Left colon (tissue), 2 donors: Measurements from ENCODE around the gene MTMR12. TPM values are rescaled to one million over a fixed set of nuclear protein-coding genes. Genes with fewer than 3 reads are reported as not detected.
A peak's percentile ranks its signal among the peaks of the same experiment; 100 is the strongest.
"Not testable (repeated sequence)": the region's sequence is repeated elsewhere in the genome, so short reads cannot be mapped to it uniquely, and the experiment has no call there.

Experiments
- ATAC-seq: fragments of 200-7000 bp; cut with Tn5 transposase; one replicate; pipeline ENCODE4 v1.9.1; 2020; ENCODE audit warnings: mild to moderate bottlenecking, moderate library complexity
- DNase-seq, 2 donors: peaks; one replicate each; pipeline ENCODE4 v3.0.0-alpha.2; 2020
- intact Hi-C, 2 donors: fragments of 100-400 bp; cut with DNase I in 1 of 2; cut with micrococcal nuclease in 1 of 2; formaldehyde crosslinking; loops; one replicate each; pipeline versions ENCODE4 v1.11.2 to v1.14.0; 2022; cut with DNase I, micrococcal nuclease
- total RNA-seq, 2 donors: library from RNA; stranded (reverse); fragmentation: NEBNext Ultra II Directional; extraction: Animal tissue kit (Norgen Biotek cat#: 25700); gene quantifications; one replicate each; pipeline ENCODE4 v1.2.1, GENCODE V29; 2021
- donor health status: DM: no; HTN: no; CAD: no.
- donor health status: DM: yes; HTN: yes; CAD: no.

MTMR12 gene
- total RNA-seq, 2 donors from 2014 or later: 19.4 to 25.5 TPM

DNA sequence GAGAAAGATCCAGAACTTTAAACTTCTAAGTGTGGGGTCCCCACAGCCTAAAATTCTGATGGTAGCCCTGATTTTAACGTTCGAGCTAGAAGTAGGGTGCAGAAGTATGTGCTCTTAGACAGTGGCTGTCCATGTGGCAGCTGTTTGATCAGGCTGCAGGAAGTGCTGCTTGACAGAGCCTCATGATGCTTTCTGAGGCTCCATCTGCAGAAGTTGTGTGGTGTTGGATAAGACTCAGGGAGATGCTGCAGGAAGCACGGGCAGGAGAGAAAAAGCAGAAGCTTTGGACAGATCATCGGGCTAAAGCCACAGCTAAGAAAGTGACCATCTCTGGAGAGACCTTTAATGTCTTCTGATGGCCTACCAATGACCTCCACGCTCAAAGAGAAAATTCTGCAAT is 8.1 kb downstream of the MTMR12 start:
- no peak for DNase-seq
- intact Hi-C loops: no loop called here
- ATAC-seq: no peak

DNA sequence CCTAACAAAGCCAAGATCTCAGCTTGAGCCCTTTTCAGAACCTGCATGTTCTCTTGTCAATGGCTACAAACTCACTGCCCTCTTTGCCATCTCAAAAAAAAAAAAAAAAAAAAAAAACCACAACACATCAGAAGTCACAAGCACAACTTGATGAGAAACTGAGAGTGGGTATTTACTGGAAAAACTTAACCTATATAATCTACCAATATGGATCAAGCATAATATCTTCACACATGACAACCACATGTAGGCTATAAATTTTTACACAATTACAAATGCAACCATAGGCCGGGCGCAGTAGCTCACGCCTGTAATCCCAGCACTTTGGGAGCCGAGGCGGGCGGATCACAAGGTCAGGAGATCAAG is 9.0 kb downstream of the MTMR12 start:
- ATAC-seq: no peak
- intact Hi-C loops: no loop called here
- DNase-seq: no peak

DNA sequence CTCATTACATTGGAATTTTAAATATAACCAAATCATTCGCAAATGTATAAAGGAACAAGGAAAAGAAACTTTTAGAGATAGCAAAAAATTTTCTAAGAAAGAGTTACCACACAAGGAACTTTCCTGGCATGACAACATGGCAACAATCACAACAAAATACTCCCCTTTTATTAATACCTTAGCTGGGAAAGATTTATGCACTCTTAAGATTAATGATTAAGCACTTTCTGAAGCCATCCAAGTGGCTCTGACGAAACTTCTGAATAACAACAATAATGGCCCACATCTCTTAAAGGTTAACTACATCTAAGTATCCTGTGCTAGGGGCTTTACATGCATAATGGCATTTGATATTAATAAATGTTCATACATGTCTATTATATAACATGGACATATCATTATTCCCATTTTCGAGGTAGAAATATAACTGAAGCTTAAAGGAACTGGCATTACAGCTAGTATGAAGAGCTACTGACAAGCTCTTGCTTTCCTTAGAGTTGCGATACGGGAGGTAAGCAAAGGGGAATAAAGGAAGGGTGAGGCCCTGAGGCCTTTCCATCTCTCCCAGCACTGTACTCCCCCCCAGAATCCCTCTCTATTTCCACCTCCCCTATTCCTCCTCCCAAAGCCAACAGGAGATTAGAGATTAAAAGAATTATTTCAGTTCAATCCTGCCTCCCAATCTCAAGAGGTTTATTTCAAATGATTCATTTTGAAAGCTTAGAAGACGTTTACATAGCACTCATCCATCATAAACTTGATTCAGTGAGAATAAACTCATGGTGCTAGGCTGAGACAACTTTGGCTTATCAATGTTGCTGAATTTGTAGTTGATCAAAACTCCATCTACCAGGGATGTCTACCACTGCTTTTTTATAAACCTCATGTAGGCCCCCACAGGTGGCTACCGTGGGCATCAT is 9.6 kb downstream of the MTMR12 start:
- ATAC-seq (no peak), DNase-seq (no peak)
- intact Hi-C loops: no loop called here

DNA sequence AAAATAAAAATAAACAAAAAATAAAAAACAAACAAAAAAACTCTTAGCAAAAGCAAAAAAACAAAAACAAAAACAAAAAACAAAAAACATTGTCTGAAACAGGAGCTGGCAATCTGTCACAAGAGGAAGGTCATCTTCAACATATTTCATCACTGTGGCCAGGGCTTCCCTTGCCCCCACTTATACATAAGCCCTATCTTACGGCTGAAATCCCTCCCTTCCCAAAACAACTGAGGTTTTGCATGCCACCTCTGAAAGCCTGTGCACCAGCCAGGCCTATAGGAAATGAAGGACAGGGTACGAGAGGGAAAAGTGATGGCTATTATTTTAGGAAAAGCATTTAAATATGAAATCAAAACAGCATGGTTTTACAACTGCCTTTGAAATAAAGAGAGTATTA is 10.8 kb downstream of the MTMR12 start:
- intact Hi-C loops: no loop called here
- ATAC-seq (no peak), DNase-seq (no peak)

DNA sequence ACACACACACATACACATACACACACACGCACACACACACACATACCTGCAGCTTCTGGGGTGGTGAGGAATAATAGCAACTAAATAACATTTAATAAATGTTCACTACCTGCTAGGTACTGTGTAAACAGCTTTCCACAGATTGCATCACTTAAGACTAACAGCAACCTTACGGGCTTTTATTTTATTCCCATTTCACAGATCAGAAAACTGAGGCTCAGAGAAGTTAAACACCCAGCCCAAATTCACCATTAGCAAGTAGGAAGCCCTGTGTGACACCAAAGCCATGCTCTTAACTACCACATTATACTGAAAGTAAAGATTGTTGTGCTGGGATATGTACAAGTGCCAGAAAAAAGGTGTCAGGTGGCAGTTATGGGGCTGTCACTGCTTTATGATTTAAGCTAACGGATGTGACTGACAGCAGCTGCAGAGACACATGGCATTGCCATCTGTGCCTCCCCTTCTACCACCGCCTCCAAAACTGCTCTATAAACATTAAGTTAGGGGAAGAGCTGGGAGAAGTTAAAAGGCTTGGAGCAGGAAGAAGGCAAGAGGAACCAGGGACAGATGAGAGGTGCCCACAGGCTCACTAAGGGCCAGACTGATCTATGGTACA is 13.6 kb downstream of the MTMR12 start:
- no peak for DNase-seq
- intact Hi-C loops: no loop called here
- ATAC-seq: peak; percentile 49

DNA sequence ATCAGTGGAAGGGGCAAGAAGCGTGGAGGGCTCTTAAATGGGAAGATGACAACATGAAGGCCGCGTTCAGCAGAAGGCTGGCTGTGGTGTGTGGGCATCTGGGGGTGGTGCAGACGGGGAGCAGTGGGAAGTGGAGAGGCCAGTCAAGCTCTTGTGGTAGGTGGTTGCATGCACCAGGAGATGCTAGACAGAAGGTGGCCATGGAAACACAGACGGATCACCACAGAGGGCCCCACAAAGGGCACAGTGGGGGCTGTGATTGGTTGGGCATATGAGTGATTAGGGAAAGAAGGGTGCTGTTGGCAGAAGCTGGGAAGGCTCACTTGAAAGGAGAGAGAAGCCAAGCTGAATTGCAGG is 14.7 kb downstream of the MTMR12 start:
- peak; percentile 10 for ATAC-seq
- no peak for DNase-seq
- intact Hi-C loops: no loop called here

DNA sequence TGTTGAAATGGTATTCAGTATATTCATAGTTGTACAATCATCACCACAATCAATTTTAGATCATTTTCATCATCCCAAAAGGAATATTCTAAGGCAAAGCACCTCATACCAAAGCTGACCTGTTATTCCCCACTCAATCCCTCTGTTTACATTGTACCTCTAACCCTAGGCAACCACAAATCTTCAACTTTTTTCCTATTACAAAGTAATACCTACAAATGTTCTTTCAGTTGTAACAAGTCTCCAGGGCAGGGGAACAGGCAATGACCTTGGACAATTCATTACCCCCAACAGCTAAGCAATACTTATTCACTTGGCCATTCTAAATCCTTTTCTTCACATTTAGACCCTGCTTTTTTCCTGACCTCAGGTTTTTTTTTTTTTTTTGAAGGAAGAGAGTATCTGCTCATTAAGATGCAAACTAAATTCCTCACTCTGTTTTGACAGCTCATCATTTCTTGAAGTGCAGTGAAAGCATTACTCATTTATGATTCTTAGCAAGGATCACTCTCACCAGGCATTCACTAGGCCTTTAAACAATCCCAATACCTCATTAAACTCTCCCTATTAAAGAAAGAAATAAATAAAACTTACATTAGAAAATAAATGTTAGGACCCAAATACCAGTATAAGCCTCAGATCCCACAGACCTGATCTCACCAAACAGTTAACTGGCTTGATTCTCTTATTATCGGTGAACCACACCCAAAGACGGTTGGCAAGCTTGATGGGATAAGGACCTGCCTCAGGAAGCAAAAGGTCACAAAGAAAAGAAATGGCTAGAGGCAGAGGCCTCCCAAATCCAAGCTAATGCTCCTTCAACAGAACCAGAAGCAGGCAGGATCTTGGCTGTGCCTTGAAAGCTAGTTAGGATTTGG is 15.3 kb downstream of the MTMR12 start:
- DNase-seq: peak in 1 of 2 donors; percentile 45

DNA sequence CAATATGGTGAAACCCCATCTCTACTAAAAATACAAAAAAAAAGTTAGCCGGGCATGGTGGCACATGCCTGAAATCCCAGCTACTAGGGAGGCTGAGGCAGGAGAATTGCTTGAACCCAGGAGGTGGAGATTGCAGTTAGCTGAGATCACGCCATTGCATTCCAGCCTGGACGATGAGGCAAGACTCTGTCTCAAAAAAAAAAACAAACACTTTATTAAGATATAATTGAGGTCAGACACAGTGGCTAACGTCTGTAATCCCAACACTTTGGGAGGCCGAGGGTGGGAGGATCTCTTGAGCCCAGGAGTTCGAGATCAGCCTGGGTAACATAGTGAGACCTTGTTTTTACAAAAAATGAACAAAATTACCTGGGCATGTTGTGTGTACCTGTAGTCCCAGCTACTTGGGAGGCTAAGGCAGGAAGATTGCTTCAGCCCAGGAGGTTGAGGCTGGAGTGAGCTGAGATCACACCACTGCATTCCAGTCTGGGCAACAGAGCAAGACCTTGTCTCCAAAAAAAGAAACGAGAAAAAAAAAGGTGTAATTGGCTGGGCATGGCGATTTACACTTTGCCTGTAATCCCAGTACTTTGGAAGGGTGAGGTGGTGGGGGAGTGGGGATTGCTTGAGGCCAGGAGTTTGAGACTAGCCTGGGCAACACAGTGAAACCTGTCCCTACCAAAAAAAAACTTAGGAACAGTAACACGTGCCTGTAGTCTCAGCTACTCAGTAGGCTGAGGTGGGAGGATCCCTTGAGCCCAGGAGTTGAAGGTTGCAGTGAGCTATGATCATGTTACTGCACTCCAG is 16.6 kb downstream of the MTMR12 start:
- ATAC-seq, intact Hi-C loops, DNase-seq: not testable (repeated sequence)

More for the DNA sequence above, 15.3 kb downstream of the MTMR12 start:
- intact Hi-C loops: no loop called here
- peak; percentile 81 for ATAC-seq

DNA sequence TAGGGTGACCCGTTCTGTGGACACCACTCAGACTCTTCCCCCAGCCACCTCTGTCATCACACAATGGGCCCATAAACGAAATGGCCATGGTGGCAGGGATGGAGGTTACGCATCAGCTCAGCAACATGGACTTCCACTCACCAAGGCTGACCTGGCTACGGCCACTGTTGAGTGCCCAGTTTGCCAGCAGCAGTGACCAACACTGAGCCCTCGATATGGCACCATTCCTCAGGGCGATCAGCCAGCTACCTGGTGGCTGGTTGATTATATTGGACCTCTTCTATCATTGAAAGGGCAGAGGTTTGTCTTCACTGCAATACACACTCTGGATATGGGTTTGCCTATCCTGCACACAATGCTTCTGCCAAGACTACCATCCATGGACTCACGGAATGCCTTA is 21.1 kb downstream of the MTMR12 start:
- DNase-seq (no peak), ATAC-seq (no peak)
- intact Hi-C loops: no loop called here

DNA sequence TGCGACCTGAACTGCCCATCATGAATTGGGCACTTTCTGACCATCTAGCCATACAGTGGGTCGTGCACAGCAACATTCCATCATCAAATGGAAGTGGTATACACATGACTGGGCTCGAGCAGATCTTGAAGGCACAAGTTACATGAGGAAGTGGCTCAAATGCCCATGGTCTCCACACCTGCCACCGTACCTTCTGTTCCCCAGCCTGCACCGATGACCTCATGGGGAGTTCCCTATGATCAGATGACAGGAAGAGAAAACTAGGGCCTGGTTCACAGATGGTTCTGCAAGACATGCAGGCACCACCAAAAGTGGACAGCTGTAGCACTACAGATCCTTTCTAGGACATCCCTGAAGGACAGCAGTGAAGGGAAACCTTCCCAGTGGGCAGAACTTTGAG is 21.8 kb downstream of the MTMR12 start:
- DNase-seq: peak in 1 of 2 donors; percentile 41
- intact Hi-C loops: no loop called here

DNA sequence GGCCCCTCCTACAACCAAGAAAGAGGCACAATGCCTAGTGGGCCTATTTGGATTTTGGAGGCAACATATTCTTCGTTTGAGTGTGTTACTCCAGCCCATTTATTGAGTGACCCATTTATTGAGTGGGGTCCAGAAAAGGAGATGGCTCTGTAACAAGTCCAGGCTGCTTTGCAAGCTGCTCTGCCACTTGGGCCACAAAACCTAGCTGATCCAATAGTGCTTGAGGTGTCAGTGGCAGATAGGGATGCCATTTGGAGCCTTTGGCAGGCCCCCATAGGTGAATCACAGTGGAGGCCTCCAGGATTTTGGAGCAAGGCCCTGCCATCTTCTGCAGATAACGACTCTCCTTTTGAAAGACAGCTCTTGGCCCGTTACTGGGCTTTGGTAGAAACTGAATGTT is 22.2 kb downstream of the MTMR12 start:
- ATAC-seq, intact Hi-C loops, DNase-seq: not testable (repeated sequence)

More for the DNA sequence above, 21.8 kb downstream of the MTMR12 start:
- ATAC-seq: no peak

DNA sequence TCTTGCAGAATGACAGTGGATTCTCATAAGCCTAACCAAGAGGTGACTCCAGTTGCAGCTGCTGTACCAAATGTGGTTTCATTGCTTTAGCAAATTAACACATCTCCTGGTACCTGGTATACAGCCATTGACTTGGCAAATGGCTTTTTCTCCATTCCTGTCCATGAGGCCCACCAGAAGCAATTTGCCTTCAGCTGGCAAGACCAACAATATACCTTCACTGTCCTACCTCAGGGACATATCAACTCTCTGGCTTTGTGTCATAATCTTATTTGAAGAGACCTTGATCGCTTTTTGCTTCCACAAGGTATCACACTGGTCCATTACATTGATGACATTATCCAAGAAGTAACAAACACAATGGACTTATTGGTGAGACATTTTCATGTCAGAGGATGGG is 22.8 kb downstream of the MTMR12 start:
- intact Hi-C loops, DNase-seq, ATAC-seq: not testable (repeated sequence)

DNA sequence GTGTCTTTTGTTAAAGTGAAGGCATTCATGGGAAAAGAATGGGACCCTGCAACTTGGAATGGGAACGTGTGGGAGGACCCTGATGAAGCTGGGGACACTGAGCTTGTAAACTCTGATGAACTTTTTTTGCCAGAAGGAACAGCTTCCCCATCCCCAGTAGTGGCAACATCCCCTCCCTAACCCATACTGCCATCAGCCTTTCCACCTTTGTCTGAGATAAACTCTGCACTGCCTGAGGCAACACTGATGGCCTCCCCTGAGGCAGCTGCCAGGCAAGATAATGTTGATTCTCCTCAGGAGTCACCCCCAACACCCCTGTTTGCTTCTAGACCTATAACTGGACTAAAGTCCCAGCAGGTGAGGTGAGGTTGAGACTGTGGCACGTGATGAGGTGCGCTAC is 24.6 kb downstream of the MTMR12 start:
- DNase-seq, ATAC-seq, intact Hi-C loops: not testable (repeated sequence)

DNA sequence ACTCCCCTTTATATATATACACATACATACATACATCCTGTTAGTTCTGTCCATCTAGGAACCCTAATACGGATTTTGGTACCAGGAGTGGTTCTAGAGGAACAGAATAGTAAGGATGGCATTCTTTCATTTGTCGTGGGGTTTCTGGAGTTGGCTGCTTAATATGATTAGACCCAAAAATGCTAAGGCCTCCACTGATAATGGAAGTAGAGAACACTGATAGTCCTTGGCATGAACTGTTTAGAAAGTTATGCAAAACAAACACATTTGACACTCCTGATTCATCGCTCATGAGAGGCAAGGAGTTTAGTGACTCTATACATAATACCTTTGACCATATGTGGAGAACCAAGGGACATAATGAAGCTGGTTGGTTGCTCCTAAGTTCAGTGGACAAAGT is 25.2 kb downstream of the MTMR12 start:
- ATAC-seq, intact Hi-C loops: not testable (repeated sequence)

DNA sequence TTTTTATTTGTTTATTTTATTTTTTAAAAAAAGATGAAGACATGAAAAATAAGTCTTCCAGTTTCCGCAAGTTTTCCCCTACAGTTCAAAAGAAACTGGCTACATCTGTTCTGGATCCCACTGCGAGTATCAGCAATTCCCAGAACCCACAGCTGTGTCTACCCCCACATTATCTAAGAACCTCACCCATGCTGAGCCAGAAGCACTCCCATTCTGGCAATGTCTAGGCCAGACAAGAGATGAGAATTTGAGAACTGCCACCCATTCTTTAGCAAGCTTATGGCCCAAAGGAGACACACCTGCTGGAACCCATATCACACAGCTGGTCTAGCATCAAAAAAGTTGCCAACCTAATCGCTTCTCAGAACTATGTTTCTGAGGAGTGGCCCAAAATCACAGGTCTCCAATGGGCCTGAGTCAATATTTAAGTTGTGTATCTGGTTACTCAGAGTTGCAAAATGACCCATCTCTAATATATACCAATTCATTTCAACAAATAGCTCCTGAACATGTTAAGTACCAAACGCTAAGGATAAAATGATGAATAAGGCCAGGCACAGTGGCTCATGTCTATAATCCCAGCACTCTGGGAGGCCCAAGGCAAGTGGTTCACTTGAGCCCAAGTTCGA is 27.1 kb downstream of the MTMR12 start:
- ATAC-seq: no peak
- intact Hi-C loops: no loop called here
- no peak for DNase-seq

More for the DNA sequence above, 25.2 kb downstream of the MTMR12 start:
- not testable (repeated sequence) for DNase-seq

DNA sequence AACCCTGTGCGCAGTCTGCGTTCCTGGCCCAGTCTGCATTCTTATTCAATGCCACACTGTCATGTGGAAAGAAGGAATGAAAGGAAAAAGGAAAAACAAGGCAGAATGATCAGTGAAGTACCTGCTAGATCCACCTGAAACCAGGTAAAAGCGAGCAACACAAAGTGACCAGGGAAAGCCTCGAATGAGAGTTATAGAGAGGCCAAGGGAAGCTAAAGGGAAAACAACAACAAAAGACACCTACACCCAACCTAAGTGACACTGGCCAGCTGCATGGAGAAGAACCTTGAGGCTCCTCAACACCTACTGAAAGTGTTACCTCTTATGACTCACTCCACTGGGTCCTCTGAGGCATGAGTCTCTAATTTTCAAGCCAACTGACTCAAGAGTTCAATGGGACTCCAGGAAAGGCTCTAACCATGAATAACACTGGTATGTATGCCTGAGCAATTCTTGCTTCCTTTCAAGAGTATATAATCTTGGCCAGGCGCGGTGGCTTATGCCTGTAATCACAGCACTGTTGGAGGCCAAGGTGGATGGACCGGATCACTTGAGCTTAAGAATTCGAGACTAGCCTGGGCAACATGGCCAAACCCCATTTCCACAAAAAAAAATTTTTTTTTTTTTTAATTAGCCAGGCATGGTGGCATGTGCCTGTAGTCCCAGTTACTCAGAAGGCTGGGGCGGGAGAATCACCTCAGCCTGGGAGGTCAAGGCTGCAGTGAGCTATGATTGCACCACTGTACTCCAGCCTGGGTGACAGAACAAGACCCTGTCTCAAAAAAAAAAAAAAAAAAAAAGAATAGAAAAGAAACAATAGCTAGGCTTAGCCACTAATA is 29.0 kb downstream of the MTMR12 start:
- DNase-seq (no peak), ATAC-seq (no peak)
- intact Hi-C loops: no loop called here

DNA sequence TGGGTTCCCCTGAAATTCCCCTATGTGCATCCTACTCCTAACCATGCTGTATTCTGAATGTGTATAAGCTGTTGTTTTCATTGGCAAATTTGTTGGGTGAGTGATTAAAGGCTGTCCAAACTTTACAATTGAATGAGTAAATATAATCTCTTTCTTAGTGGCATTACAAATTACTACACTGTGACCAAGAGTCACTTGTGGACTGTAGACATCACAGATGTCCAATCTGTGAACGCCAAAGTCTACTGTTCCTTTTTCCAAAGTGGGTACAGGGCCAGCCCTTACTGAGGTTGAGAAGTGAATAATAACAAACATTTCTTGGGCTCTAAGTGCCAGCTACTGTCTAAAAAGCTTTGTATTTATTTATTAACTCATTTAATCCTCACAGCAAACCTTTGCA is 29.7 kb downstream of the MTMR12 start:
- intact Hi-C loops: no loop called here
- DNase-seq: no peak
- ATAC-seq: no peak
